HG02852 (cell line): Measurements from ENCODE around the gene MLN.

Experiments
- ATAC-seq: cut with Tn5 transposase; IDR thresholded peaks from one replicate; pipeline ENCODE4 v1.9.1; 2021; ENCODE audit warnings: mild to moderate bottlenecking, moderate library complexity; ENCODE audit not compliant: unreplicated experiment

The MLN gene

DNA sequence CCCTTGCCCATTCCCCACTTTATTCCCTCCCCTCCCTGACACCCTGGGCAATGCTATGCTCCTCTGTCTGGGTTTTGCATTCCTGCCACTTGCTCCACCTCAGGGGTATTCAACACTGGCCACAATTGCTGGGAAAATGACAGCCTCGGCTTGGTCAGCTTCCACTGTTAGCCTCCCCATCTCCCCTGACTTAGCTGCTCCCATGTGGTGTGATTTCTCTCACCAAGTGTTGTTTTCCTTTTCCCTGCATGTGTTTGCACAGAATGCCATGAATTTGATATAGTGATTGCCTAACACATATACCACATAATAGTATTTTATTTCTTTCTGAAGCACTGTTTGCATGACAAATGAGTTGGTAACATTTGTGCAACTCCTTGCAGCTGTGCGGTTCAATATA lies 13.4 kb downstream of the MLN start:
- ATAC-seq = no peak

DNA sequence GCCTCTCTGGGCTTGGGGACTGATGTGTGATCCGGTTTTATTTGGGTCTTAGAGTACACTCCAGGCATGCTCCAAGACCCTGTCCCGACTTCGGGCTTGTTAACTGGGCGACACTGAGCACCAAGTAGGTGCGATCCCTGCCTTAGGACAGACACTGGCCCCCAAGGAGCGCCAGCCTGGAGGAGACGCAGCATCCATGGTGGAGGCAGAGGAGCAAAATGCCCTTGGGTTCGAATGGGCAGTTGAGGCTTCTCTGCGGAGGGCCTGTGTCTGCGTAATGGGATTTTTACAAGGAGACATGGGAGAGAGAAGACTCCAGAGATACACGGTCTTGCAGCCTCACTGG lies 14.3 kb downstream of the MLN start:
- ATAC-seq = no peak

DNA sequence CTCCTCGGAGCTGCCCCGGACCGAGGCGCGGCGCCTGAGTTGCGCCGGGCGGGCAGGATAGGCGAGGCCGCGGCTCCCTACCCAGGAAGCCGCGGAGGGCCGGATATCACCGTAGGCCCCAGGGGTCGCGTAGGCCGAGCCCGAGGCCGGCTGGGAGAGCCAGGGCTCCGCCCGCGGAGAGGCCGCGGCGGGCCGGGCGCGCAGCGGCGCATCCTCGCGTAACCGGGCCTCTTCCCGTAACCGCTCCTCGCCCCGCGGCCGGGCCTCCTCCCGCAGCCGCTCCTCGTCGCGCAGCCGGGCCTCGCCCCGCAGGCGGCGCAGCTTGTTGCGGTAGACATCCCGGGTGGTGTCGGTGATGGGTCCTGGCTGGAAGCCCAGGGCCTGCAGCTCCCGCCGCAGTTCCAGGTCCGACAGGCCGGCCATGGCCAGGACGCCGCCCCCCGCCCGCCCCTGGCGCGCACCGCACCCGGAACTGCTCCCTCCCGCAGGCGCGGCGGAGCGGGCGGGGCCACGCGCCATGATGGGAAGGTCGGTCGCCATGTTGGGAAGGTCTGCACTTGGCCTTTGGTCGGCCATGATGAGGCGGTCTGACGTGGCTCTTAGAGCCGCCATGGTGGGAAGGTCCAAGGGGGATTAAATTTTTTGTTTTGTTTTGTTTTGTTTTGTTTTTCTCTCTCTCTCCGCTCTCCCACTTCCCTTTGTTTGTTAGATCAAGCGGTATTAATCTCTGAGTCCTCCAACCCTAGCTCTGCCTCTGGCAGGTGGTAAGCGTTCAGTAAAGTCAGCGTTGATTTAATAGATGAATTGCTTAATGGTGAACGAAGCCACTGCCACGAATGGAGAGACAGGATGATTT lies 14.9 kb downstream of the MLN start, which contains the start of gene LEMD2:
Gene LEMD2, minus strand, starts transcription at position 437 of the 856 bp plus-strand sequence. Its CDS starts 14 bp downstream, at position 423.
- ATAC-seq = peak; percentile 89

DNA sequence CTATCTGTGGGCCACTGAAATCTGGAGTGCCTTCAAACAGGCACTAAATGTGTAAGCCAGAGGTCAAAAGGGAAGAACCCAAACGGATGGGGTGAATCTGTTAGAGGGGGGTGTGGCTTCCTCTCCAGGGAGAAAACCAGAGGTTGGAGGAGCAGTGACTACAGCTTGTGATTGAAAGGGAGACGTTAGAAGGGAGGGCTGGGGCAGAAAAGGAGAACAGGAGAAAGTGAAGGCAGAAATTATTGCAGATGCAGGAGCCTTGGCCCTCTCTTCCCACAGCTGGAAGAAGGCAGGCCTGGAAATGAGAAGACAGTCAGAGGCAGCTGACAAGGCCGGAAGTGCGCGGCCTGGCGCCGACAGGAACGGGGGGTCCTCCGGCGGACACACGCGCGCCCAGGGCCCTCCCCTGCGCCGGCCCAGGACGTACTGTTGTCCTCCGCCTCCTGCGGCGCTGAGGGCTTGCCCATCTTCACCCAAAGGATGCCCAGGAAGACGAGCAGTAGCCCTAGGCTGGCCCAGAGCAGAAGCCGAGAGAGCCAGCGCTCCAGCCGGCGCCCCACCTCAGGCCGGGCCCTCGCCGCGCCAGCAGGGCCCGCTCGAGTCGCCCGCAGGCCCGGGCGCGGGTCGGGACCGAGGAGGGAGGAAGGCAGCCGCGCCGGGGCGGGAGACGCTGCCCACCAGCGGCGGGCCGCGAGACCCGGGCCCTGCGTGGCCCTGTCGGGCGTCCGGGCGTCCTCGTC lies 15.7 kb downstream of the MLN start:
- ATAC-seq = peak; percentile 47

DNA sequence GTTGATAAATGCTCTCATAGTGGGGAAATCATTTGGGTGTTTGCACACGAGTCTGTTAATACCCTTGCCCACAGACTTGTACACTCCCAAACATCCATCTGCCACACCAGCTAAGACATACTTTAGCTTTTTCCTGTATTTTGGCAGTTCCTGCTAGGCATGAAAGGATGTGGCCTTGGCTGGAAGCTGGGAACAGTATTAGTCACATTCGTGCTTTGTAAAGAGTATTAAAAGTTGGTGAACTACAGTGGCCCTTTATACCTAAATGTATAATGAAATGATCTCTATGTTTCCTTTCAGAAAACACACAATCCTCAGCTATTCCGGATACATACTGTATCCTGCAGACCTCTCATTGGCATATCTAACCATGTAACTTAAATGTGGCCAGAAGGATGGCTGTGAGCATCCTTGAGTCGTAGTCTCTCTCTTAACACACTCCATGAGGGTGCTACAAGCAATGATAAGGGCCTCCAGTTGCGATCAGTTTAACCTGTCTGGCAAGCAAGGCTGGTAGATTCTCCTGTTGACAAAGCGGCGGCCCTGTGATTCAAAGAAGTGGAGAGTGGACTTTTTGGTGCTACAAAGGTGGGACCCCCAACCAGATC lies 16.4 kb downstream of the MLN start:
- ATAC-seq = no peak

DNA sequence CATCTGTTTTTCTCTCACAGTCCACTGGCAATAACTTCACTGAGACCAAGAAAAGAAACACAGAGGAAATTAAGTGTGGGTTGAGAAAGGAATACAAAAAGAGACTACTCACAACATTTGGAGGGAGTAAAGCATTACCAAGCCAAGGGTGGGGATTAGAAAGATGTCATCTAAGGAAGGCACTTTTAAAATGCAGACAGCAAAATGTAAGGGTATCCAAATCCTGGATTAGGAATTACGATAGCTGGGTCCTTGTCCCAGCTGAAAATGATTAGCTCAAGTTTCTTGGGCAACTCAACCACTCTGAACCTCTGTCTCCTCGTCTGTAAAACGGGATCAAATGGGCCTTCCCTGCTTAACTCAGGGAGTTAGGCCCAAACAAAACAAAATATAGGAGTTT lies 17.1 kb downstream of the MLN start:
- ATAC-seq = no peak

DNA sequence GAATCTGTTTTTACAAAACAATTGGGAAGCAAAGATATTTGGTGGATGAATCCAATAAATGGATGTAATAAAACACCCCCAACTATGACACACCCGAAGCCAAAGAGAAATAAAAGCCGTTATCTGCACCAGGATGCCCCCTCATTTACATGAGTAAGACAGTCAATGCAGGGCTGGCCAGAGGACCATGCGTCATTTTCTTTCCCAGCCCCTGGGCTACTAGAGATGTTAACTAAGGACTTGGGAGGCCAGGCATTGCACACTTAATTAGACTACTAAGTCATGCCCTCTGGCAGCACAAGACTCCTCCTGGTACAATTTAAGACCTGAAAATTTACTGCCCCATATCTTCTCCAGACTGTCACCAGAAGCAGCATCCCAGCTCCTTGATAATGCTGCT lies 18.0 kb downstream of the MLN start:
- no peak for ATAC-seq

DNA sequence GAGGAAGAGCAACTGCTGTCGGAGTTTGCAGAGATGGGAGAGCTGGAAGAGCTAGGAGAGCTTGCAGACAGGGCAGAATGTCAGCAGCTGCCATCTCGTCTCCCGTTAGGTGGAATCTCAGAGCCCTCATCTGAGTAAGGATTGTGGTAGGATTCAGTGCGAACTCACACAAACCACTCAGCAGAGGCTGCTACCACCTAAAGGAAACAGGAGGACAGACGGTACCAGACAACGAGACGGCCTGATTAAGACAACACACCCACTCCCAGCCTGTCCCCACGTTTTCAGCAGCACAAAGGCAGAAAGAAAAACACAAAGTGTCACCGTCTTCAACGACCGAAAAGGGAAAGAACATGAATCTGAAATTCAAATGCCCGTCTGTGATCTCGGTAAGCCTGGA lies 19.0 kb downstream of the MLN start:
- ATAC-seq = no peak

DNA sequence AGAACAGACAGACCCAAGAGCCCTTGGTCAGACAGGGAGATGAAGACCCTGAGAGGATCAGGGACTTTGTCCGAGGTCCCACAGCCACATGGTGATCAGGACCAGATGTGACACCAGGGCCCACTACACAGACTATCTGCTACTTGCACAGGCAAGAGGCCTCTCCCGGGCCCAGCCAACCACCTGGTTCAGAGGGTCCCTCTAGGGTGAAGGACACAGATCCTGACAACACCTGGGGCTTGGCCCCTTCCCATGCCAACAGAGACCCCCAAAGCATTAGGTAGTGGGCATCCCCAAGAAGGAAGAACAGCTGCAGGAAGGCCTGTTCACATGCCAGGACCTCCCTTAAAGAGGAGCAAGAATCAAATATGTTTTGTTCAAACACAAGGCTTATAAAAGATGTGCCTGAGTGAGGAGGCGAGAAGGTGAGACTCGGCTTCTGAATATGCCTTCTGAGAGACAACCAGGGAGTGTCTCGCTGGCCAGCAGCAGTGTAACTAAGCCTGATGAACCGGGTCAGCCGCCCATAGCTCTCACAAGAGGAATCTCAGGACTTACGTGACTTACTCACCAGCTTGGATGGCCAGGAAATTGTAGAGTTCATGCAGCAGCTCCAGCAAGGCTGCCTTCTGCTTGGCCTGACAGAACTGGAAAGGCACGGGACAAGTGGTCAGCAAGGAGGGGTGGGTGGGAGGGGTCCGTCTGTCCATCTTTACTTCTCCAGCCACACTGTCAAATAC lies 19.9 kb downstream of the MLN start:
- no peak for ATAC-seq

DNA sequence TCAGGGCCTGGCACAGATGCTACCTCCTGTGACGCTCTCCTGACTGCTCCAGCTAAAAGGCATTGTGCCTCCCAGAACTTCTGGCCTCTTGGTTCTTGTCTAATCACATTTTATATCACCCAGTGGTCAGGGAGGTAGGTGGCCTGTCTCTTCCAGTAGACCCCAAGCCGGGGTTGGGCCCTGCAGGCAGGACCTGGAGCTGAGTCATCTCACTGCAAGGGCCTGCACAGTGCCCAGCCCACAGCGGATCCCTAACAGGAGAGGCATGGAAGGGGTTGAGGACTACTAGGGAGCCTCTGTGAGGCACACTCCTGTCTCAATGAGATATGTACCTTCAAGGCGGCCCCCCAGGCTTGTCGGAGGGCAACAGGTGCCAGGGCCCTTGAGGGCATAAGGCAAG lies 21.2 kb downstream of the MLN start:
- no peak for ATAC-seq

DNA sequence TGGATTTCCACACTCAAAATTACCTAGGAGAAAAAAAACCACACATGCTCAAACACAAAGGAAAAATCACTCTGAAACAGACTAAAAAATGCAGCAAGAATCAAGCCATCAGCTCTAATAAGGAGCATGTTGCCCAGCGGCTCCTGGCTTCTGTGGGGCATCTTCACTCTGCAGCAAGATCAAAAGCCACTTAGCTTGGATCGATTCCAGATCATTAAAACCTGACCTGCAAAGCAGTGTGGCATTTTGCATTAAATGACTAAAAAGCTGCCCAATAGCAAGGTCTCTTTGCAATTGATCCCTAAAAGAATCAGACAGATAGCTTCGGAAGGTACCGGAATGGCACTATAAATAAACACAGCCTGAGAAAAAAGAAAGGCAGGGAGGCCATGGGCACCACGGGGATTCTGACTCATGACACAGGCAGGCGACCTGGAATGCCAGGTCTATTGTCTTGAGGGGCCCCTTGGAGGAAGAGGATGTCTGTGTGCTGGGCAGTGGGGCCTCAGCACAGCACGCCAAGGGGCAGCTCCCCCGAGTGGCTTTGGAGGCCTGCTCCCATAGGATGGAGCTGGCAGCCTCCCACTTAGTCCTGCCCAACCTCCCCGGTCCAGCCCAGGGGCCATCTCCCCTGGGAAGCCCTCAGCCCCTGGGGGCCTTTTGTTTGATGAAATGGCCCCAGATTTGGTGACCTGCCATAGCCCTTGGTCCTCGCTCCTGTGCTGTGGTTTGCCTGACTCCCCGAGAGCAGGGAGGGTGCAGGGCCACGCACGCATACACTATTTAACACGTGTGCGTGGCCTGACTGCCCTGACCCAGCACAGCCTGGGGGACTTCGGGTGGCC lies 22.4 kb downstream of the MLN start:
- no peak for ATAC-seq

DNA sequence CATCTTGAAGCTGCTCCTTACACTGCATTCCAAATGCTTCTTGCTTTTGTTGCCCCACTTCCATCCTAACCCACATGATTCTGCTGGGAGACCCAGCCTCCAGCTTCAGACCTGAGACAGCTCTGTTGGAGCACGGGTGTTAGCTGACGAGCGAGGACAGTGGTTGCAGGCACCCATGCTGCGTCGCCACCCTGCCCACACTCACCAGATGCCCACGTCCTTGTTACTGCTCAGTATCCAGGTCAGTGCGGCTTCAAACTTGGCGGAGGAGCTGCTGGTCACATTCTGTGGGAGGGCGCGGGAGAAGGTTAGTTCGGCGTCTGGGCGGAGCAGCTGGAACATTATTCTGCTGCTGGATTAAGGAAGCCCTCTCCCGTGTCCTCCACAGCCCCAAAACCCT lies 23.9 kb downstream of the MLN start:
- ATAC-seq = no peak

DNA sequence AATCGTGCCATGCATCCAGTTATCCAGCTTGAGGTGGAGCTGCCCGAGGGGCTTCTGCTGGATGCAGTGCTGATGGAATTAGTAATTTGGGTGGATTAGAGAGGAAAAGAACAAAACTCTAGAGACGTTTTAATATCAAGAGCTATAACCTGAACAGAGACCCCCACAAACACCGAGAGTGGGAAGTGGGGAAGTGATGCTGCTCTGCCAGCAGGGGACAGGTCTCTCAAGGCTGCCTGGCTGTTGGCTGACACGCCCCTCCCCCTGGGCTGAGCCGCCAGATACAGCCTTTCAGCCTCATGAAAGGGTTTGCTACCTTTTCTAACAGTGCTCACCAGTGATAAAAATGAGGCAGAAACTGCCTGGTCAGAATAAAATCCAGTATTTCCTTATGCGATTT lies 24.5 kb downstream of the MLN start:
- no peak for ATAC-seq

DNA sequence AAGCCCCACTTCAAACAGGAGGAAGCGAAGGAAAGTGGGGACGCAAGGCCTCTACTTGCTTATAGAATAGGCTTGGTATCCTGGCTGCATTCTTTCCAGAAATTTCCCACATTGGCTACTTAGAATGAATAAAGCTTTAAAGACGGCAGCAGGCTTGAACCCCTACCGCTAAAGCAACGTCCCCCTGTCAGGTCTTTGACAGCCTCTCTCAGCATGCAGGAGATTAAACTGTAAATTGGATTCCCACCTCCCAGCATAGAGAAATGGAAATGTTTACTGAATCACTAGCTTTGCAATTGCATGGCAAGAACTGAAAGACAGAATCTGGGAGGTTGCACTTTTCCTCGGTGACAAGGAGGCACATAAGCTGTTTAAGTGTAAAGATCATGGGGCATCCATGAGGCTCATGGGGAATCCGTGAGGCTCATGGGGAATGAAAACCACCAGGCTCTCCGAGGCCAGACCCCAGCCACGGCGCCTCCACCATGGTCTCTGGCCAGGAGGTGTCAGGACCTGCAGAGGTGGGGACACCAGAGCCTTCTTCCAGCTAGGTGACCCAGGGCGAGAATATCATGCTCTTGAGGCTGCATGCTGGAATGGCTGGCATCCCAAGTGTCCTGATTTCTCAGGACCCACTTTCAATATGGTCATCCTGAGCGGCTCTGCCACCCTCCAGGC lies 25.2 kb downstream of the MLN start:
- no peak for ATAC-seq

DNA sequence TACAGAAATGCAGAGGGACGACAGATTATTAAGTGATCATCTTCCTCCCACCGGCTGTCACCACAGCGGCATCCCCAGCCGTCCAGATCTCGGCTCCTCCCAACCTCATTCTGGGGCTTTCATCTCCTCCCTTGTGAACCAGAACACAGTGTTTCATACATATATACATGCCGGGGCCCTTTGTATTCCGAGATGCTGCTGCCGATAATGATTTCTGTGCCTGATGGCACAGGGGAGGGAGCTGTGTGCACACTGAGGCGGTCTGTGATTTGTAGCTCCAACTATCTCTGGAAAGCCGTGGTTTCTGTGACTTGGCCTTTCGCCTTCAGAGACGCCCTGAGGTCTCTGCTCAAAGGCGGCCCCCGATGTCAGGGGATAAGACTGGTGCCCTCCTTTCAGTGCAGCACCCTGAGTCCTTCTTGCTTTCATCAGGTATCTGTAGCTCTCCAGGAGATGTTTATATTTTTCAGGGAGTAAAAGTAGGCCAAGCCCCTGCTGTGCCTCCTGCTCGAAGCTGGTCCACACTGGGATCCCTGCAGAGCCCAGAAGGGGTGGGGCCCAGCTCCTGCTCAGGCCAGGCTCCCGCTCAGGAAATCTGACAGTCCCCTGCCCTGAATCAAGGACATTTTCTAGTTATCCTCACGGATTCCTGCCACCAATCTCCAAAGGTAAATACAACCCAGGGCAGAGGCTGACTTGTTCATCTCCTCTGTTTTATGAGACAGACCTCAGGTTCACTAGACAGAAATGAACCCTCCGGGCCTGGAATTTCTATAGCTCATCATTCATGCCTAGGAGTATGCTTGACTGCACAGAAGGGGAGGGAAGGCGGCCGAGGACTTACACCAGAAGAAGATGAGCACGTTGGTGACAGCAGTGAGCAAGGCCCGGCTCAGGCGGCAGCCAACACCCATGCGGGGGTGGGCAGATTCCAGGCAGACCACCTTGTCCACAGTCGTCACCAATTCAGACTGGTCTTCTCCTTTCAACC lies 26.1 kb downstream of the MLN start:
- no peak for ATAC-seq

DNA sequence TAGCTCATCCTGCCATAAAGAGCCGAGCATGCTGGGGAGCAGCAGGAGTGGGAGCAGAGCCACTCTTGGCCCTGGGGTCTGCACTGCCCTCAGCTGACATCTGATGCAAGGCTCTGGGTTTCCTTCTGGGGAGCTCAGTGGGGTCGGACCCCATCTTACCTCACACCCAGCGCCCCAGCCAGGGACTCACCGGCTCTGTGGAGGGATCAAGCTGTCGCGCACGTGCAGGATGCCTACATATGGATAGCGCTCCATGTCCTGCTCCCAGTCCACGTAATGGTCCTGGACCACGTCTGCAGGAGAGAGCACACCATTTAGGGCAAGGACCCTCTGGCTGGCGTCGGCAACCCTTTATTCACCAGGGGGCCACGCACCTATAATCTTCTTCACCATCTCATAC lies 27.0 kb downstream of the MLN start:
- ATAC-seq = no peak

DNA sequence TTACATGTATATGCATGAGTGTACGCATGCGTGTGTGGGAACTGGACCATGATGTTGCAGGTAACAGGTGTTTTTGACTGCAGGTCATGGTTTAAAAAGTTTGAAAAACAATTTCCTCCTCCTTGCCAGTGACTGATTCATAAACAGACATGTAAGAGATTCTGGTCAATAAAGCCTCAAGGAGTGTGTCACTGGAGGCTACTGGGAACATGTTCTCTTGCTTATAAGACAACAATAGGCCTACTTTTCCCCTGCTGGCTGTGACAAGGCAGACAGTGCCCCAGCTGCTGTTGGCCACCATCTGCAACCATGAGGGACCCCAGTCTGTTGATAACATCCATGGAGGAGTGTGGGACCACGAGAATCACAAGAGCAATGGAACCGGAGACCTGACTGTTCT lies 27.6 kb downstream of the MLN start:
- ATAC-seq = no peak

DNA sequence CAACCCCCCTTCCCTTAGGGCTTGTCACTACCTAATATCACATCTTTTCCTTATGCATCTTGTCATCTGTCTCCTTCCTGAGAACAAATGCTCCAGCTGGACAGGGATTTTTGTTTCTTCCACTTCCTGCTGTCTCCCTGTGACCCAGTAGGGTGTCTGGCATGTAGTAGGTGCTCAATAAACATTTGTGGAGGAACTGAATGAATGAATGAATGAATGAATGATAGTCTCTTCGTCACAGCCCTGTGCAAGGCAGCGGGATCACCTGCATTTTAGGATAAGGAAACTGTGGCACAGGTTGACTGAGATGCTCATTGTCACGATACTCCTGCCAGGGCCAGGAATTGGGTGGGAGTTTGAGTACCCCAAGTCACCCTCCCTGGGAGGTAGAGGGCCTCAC lies 29.0 kb downstream of the MLN start:
- ATAC-seq = no peak
